H1 (cell line): Measurements from ENCODE around the gene CELA1.

Source experiments
- BACH1 ChIP-seq: IDR thresholded peaks from 2 replicates; pipeline ENCODE4 v1.6.1; 2012; ENCODE audit warnings: low read length, improper control_type of control experiment
- CBX8 ChIP-seq: fragments of 300-800, 300-1000 bp; sonication (generic); IDR thresholded peaks from 2 replicates; pipeline ENCODE4 v1.7.1; 2016; ENCODE audit warnings: low read depth, low read length, borderline replicate concordance
- E2F6 ChIP-seq: IDR thresholded peaks from 2 replicates; pipeline ENCODE4 v1.6.1; 2012; ENCODE audit warnings: inconsistent platforms
- EGR1 ChIP-seq: IDR thresholded peaks from 2 replicates; pipeline ENCODE4 v1.6.1; 2011; ENCODE audit warnings: low read depth, low read length, borderline replicate concordance
- EP300 ChIP-seq, 2 experiments: IDR thresholded peaks; 1 replicate in 1 of 2; 2 replicates in 1 of 2; pipeline ENCODE4 v1.6.1; 2011 to 2012; ENCODE audit warnings: low read depth in 2 of 2, low read length in 2 of 2, mild to moderate bottlenecking in 2 of 2, borderline replicate concordance in 1 of 2, inconsistent platforms in 1 of 2, moderate library complexity in 1 of 2
- HDAC2 ChIP-seq, 2 experiments: fragments of 300-600 bp in 1 of 2; sonication (generic) in 1 of 2; IDR thresholded peaks; 2 replicates each; pipeline ENCODE4 v1.6.1; 2011 to 2012; ENCODE audit warnings: low read depth in 2 of 2, low read length in 2 of 2, mild to moderate bottlenecking in 2 of 2, moderate library complexity in 2 of 2, borderline replicate concordance in 1 of 2, inconsistent platforms in 1 of 2
- MAX ChIP-seq: IDR thresholded peaks from 2 replicates; pipeline ENCODE4 v1.6.1; 2012; ENCODE audit warnings: inconsistent platforms
- PHF8 ChIP-seq: fragments of 200-600 bp; sonication (generic); conservative IDR thresholded peaks from 2 replicates; pipeline ENCODE4 v1.7.1; 2012; ENCODE audit warnings: low read depth, mild to moderate bottlenecking, inconsistent platforms, low read length, moderate library complexity
- POLR2A ChIP-seq, 2 experiments: IDR thresholded peaks; 1 replicate in 1 of 2; 2 replicates in 1 of 2; pipeline ENCODE4 v1.6.1; 2011; ENCODE audit warnings: low read depth in 2 of 2, low read length in 2 of 2, mild to moderate bottlenecking in 2 of 2; ENCODE audit errors: control extremely low read depth in 1 of 2
- SIN3A ChIP-seq, 2 experiments: IDR thresholded peaks in 1 of 2; conservative IDR thresholded peaks in 1 of 2; 2 replicates each; pipeline ENCODE4 v1.6.1; 2011 to 2012; ENCODE audit warnings: low read length in 2 of 2, improper control_type of control experiment in 1 of 2, low read depth in 1 of 2, mild to moderate bottlenecking in 1 of 2
- SRF ChIP-seq: IDR thresholded peaks from 2 replicates; pipeline ENCODE4 v1.6.1; 2011; ENCODE audit warnings: mild to moderate bottlenecking, low read depth, low read length, moderate library complexity
- TF ChIP-seq, protein P1 (sequence below), 3 experiments: IDR thresholded peaks; 1 replicate in 2 of 3; 2 replicates in 1 of 3; pipeline versions ENCODE4 v1.5.1 to v1.6.1; 2011; ENCODE audit warnings: low read length in 3 of 3, mild to moderate bottlenecking in 3 of 3, inconsistent platforms in 2 of 3, low read depth in 1 of 3, moderate library complexity in 1 of 3; ENCODE audit not compliant: insufficient read depth in 1 of 3; ENCODE audit errors: control extremely low read depth in 1 of 3

DNA sequence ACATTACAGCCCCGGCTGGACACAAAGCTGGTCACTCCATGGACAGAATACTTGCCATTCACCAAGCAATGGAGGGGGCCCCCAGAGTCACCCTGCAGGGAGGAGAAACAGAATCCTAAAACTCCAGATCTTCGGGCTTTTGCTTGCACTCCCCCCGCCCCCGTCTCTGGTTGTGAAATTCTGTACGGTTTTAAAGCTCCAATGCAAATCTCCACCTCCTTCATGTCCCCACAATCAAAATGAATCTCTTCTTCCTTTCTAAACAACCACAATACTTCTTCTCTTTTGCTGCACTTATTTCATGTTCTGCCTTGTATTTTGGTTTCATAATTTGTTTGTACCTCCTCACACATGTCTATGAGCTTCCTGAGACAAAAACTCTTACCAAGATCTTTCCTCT lies 16.7 kb downstream of the CELA1 start:
- TF ChIP-seq EP300 (IDR thresholded peaks at IDR 0.05; ENCODE audit: borderline replicate concordance in 1 of 2, low read depth in 2 of 2, low read length in 2 of 2): no peak
- TF ChIP-seq SRF: no peak
- no peak for TF ChIP-seq CBX8
- TF ChIP-seq, protein P1, sequence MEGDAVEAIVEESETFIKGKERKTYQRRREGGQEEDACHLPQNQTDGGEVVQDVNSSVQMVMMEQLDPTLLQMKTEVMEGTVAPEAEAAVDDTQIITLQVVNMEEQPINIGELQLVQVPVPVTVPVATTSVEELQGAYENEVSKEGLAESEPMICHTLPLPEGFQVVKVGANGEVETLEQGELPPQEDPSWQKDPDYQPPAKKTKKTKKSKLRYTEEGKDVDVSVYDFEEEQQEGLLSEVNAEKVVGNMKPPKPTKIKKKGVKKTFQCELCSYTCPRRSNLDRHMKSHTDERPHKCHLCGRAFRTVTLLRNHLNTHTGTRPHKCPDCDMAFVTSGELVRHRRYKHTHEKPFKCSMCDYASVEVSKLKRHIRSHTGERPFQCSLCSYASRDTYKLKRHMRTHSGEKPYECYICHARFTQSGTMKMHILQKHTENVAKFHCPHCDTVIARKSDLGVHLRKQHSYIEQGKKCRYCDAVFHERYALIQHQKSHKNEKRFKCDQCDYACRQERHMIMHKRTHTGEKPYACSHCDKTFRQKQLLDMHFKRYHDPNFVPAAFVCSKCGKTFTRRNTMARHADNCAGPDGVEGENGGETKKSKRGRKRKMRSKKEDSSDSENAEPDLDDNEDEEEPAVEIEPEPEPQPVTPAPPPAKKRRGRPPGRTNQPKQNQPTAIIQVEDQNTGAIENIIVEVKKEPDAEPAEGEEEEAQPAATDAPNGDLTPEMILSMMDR (IDR thresholded peaks at IDR 0.05; ENCODE audit: control extremely low read depth in 1 of 3, insufficient read depth in 1 of 3, low read depth in 1 of 3, low read length in 3 of 3): no peak
- no peak for TF ChIP-seq POLR2A (IDR thresholded peaks at IDR 0.05; ENCODE audit: control extremely low read depth in 1 of 2, low read depth in 2 of 2, low read length in 2 of 2)
- TF ChIP-seq EGR1: no peak
- TF ChIP-seq E2F6: no peak
- TF ChIP-seq SIN3A (conservative IDR thresholded peaks at IDR 0.05 in 1 of 2, IDR thresholded peaks at IDR 0.05 in 1 of 2; ENCODE audit: low read depth in 1 of 2, low read length in 2 of 2): no peak
- TF ChIP-seq HDAC2 (IDR thresholded peaks at IDR 0.05; ENCODE audit: borderline replicate concordance in 1 of 2, low read depth in 2 of 2, low read length in 2 of 2): no peak
- no peak for TF ChIP-seq PHF8
- no peak for TF ChIP-seq MAX
- no peak for TF ChIP-seq BACH1
